Measurements from ENCODE around the gene NDUFC2.
"Not testable (repeated sequence)": the region's sequence is repeated elsewhere in the genome, so short reads cannot be mapped to it uniquely, and the experiment has no call there.

Gene NDUFC2

GRCh38 chr11:78080084-78080817 lies 589 bp upstream of the NDUFC2 start:
- DNase-seq (ENCODE audit: low read depth, low spot score): no peak

DNA sequence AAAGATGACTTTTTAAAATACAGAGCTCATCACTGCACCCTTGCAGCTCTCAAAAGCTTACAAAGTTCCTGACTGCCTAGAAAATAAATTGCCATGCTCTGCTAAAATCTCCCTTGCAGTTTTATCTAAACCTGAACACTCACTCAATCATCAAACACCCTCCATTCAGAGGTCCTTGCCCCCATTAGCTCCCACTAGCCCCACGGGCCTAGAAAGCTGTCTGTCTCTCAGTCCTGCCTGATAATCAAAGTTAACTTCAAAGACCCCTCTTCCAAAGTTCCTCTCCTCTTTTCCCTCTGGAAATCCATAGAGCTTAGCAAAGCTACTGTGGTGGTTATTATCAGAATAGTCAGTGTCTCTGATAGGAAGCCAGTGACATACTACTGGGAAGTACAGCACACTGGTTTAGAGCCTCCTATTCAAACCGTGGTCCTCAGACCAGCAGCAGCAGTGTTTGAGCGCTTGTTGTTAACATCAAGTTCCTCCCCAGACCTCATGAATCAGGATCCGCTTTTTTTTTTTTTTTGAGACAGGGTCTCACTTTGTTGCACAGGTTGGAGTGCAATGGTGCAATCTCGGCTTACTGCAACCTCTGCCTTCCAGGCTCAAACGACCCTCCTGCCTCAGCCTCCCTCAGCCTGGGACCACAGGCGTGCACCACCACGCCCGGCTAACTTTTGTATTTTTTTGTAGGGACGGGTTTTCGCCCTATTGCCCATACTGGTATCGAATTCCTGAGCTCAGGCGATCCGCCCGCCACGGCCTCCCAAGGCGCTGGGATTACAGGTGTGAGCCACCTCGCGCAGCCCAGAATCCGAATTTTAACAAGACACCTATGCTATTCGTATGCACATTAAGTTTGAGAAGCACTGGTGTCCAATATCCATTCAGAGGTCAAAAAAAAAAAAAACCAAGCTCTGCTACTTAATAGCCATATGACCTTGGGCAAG lies 1.2 kb downstream of the NDUFC2 start:
- no peak for DNase-seq (ENCODE audit: low read depth, low spot score)

- DNase-seq (ENCODE audit: low read depth, low spot score): not testable (repeated sequence)
These were observed 2.1 kb downstream of the NDUFC2 start for GRCh38 chr11:78077592-78077991.

GRCh38 chr11:78076733-78077403 lies 2.8 kb downstream of the NDUFC2 start:
- DNase-seq (ENCODE audit: low read depth, low spot score): no peak

DNA sequence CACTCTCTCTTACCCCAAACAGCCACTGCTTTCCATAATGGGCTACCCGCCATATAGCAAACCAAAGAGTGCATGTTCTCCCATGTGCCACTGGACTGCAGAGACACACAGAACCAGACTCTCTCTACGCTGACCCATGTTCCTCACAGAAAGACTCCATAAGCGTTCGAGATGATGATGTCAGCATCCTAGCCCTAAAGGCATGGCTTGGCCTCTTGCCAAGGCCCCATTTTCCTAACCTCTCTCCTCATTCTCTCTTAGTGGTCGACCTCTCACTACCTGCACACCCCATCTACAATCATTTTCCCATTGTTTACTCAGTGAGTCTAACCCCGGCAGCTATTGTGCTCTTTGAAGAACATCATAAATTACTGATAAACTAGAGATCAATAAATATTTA lies 4.9 kb downstream of the NDUFC2 start:
- no peak for DNase-seq (ENCODE audit: low read depth, low spot score)

- no peak for DNase-seq (ENCODE audit: low read depth, low spot score)
These were observed 7.2 kb downstream of the NDUFC2 start for GRCh38 chr11:78072455-78072854.

- no peak for DNase-seq (ENCODE audit: low read depth, low spot score)
These were observed 7.9 kb downstream of the NDUFC2 start for GRCh38 chr11:78071717-78072116.

- no peak for DNase-seq (ENCODE audit: low read depth, low spot score)
These were observed 9.0 kb downstream of the NDUFC2 start for GRCh38 chr11:78070621-78071020.

- DNase-seq (ENCODE audit: low read depth, low spot score): no peak
These were observed 10.2 kb downstream of the NDUFC2 start for GRCh38 chr11:78069465-78069864.

GRCh38 chr11:78067704-78068103 lies 12.0 kb downstream of the NDUFC2 start:
- DNase-seq (ENCODE audit: low read depth, low spot score): no peak

GRCh38 chr11:78066471-78066870 lies 13.2 kb downstream of the NDUFC2 start:
- no peak for DNase-seq (ENCODE audit: low read depth, low spot score)

DNA sequence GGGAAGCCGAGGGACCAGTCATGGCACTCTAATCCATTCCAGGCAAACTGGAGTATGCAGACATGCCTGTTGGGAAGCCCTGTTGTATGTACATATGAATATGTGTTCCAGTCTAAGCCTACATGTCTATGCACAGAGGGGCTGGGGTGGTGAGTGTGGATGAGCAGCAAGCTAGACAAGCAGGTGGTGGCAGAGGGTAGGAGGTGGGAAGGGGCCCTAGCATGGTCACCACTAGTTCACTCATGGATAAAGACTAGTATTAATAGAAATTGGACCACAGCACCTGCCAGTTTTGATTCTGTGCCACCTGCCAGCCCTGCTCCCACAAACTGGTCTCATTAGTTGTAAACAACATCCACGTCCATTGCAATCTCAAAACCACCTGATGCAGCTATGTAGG lies 14.5 kb downstream of the NDUFC2 start:
- no peak for DNase-seq (ENCODE audit: low read depth, low spot score)

DNA sequence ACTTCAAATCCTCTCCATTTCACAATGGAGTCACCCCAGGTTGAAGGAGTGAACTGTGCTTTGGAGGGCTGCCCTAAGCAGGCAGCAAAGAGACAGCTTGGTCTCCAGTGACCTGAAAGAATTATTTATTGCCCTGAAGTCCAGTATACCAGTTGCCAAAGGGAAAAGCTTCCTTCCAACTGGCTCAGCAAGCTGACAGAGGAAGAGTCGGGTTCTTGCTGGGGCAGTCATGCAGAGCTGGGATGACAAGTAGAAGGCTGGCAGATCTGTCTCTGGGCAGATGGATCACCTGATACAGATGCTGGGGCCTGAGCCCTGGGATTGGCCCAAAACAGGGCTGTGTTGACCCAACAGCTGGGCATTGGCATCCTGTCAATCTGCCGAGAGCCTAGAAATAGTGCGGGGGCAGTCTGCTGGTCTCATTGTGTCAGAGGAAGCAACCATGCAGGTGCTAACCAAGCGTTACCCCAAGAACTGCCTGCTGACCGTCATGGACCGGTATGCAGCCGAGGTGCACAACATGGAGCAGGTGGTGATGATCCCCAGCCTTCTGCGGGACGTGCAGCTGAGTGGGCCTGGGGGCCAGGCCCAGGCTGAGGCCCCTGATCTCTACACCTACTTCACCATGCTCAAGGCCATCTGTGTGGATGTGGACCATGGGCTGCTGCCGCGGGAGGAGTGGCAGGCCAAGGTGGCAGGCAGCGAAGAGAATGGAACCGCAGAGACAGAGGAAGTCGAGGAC lies 16.1 kb downstream of the NDUFC2 start, which contains the start of gene THRSP:
Gene THRSP (plus strand): TSS at position 422 of the 742 bp plus-strand sequence. CDS start 21 bp downstream, at position 443.
- DNase-seq (ENCODE audit: low read depth, low spot score): no peak

- no peak for DNase-seq (ENCODE audit: low read depth, low spot score)
These were observed 17.0 kb downstream of the NDUFC2 start for GRCh38 chr11:78062671-78063070.

GRCh38 chr11:78061921-78062311 lies 17.7 kb downstream of the NDUFC2 start:
- no peak for DNase-seq (ENCODE audit: low read depth, low spot score)

- no peak for DNase-seq (ENCODE audit: low read depth, low spot score)
These were observed 18.4 kb downstream of the NDUFC2 start for GRCh38 chr11:78061088-78061920.

DNA sequence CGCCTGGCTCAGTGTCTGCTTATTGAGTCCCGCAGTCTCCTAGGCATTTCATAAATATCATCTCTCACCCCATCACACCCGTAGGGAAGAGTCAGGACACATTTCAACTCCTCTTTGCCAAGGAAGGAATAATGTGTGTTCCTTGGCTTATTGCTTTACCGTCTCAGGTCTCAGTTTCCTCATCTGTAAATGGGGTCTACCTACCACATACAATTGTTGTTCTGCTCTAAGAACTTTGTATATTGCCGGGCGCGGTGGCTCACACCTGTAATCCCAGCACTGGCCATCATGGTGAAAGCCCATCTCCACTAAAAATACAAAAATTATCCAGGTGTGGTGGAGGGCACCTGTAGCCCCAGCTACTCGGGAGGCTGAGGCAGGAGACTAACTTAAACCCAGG lies 19.1 kb downstream of the NDUFC2 start:
- no peak for DNase-seq (ENCODE audit: low read depth, low spot score)

GRCh38 chr11:78059749-78060328 lies 19.8 kb downstream of the NDUFC2 start:
- DNase-seq (ENCODE audit: low read depth, low spot score): not testable (repeated sequence)

DNA sequence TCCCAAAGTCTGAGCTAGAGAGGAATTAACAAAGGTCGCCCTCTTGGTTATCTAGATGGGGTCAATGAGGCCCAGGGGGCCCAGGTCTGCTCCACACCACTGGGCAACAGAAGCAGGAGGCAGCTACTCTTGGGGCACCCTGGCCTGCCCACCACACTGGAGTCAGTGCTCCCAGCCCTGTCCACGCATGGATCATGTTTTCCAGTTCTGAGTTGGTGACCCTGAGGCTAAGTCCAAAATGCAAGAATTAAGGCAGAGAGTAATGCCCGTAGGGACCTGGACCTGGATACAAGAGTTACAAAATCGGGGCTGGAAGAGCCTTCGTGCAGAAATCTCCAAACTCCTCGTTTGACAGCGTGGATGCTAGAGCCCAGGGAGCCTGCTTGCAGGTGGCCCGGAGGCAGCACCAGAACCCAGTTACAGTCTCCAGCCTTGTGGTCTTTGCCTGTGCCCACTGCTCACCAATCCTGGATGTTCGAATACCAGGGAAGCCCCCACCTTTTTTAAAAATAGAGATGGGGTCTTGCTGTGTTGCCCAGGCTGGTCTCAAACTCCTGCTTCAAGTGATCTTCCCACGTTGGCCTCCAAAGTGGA lies 22.1 kb downstream of the NDUFC2 start:
- DNase-seq (ENCODE audit: low read depth, low spot score): no peak

- no peak for DNase-seq (ENCODE audit: low read depth, low spot score)
These were observed 23.6 kb downstream of the NDUFC2 start for GRCh38 chr11:78056093-78056492.
